HEK293T (cell line): Measurements from ENCODE around the gene ZKSCAN5.
"Not testable (repeated sequence)": the region's sequence is repeated elsewhere in the genome, so short reads cannot be mapped to it uniquely, and the experiment has no call there.

Experiments used
- CTCF ChIA-PET: fragments of 350-600 bp; formaldehyde crosslinking; extraction: SDS; loops from one replicate; lab custom pipeline; 2021; ENCODE audit warnings: antibody characterized with exemption, inconsistent platforms; lab: Yijun Ruan, JAX
- POLR2A ChIA-PET: fragments of 350-600 bp; formaldehyde crosslinking; extraction: SDS; loops from one replicate; lab custom pipeline; 2020; ENCODE audit warnings: antibody characterized with exemption, inconsistent platforms; lab: Yijun Ruan, JAX
- DNase-seq: peaks from one replicate; pipeline ENCODE4 v3.0.0; 2012; ENCODE audit warnings: mixed read lengths; ENCODE audit errors: extremely low spot score
- ARNT ChIP-seq: fragments of 450-650 bp; IDR thresholded peaks from 2 replicates; pipeline ENCODE4 v1.6.1; 2017; ENCODE audit warnings: mild to moderate bottlenecking
- BHLHE40 ChIP-seq: fragments of 450-650 bp; IDR thresholded peaks from 2 replicates; pipeline ENCODE4 v1.6.1; 2016; ENCODE audit warnings: mild to moderate bottlenecking, moderate library complexity, borderline replicate concordance
- CTBP1 ChIP-seq: fragments of 450-650 bp; IDR thresholded peaks from 2 replicates; pipeline ENCODE4 v1.6.1; 2016; ENCODE audit warnings: borderline replicate concordance
- ELF4 ChIP-seq: fragments of 450-650 bp; IDR thresholded peaks from 2 replicates; pipeline ENCODE4 v1.6.1; 2017; ENCODE audit warnings: antibody characterized with exemption
- FOXA1 ChIP-seq: fragments of 450-650 bp; IDR thresholded peaks from 2 replicates; pipeline ENCODE4 v1.6.1; 2016; ENCODE audit warnings: mild to moderate bottlenecking
- FOXK2 ChIP-seq: fragments of 450-650 bp; IDR thresholded peaks from 2 replicates; pipeline ENCODE4 v1.6.1; 2016; ENCODE audit warnings: mild to moderate bottlenecking
- FOXM1 ChIP-seq: fragments of 450-650 bp; IDR thresholded peaks from 2 replicates; pipeline ENCODE4 v1.6.1; 2017; ENCODE audit warnings: mild to moderate bottlenecking, borderline replicate concordance
- HDGF ChIP-seq: fragments of 450-650 bp; IDR thresholded peaks from 2 replicates; pipeline ENCODE4 v1.6.1; 2017; ENCODE audit warnings: antibody characterized with exemption, borderline replicate concordance
- L3MBTL2 ChIP-seq: fragments of 450-650 bp; conservative IDR thresholded peaks from 2 replicates; pipeline ENCODE4 v1.6.1; 2016; ENCODE audit warnings: mild to moderate bottlenecking
- LEF1 ChIP-seq: fragments of 450-650 bp; IDR thresholded peaks from 2 replicates; pipeline ENCODE4 v1.6.1; 2017; ENCODE audit warnings: mild to moderate bottlenecking, borderline replicate concordance
- NFRKB ChIP-seq: fragments of 450-650 bp; IDR thresholded peaks from 2 replicates; pipeline ENCODE4 v1.6.1; 2016; ENCODE audit warnings: mild to moderate bottlenecking, moderate library complexity
- PKNOX1 ChIP-seq: fragments of 450-650 bp; IDR thresholded peaks from 2 replicates; pipeline ENCODE4 v1.6.1; 2016
- SP1 ChIP-seq: fragments of 450-650 bp; IDR thresholded peaks from 2 replicates; pipeline ENCODE4 v1.6.1; 2017
- SUZ12 ChIP-seq: fragments of 450-650 bp; IDR thresholded peaks from 2 replicates; pipeline ENCODE4 v1.6.1; 2016; ENCODE audit warnings: mild to moderate bottlenecking
- TARDBP ChIP-seq: fragments of 450-650 bp; IDR thresholded peaks from 2 replicates; pipeline ENCODE4 v1.6.1; 2016
- ZNF384 ChIP-seq: fragments of 450-650 bp; IDR thresholded peaks from 2 replicates; pipeline ENCODE4 v1.6.1; 2016

The ZKSCAN5 gene

GRCh38 chr7:99560834-99561736 lies 56.6 kb downstream of the ZKSCAN5 start:
- POLR2A ChIA-PET, result no interaction called here
- DNase-seq, result no peak
- CTCF ChIA-PET, result no interaction called here
- TF ChIP-seq TARDBP (no peak), FOXM1 (no peak), PKNOX1 (no peak), LEF1 (no peak), SP1 (no peak), CTBP1 (no peak), ELF4 (no peak), NFRKB (no peak), FOXA1 (no peak), ARNT (no peak), FOXK2 (no peak), ZNF384 (no peak), HDGF (no peak), SUZ12 (no peak), BHLHE40 (no peak)

- ChIA-PET POLR2A (no interaction called here), CTCF (no interaction called here)
- TF ChIP-seq CTBP1 (no peak), FOXM1 (no peak), HDGF (no peak), NFRKB (no peak), ELF4 (no peak), SP1 (no peak), LEF1 (no peak), FOXK2 (no peak), ARNT (no peak)
These were observed 57.2 kb downstream of the ZKSCAN5 start for GRCh38 chr7:99561737-99562051.

DNA sequence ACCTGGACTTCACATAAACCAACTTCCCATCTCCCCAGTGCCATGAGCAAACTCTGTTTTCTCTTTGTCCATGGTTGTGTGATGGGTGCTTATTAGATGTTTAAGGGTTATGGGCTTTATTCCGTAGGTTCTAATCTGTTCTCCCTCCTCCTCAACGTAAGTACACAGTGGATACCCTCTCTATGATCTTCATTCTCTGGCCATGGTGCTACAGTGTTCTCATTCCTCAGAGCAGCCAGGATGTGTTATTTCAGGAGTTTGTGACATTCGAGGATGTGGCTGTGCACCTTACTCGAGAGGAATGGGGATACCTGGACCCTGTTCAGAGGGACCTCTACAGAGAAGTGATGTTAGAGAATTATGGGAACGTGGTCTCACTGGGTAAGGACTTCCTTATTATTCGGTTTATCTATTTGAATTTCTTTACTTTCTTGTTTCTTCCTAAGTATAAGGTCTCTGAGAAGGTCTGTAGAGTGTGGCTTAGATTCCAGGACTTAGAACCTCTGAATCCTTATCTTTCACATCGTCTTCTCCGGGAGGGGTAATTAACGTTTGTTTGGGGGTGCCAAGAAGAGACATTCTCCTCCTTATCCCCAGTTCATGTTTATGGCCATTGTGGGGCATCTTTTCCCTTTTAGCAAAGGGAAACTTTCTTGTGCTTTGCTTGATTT lies 57.8 kb downstream of the ZKSCAN5 start:
- no peak for DNase-seq
- TF ChIP-seq TARDBP (no peak), PKNOX1 (no peak), L3MBTL2 (no peak), ELF4 (no peak), SP1 (no peak), ARNT (no peak), HDGF (no peak), CTBP1 (no peak)
- ChIA-PET POLR2A (no interaction called here), CTCF (no interaction called here)

More at GRCh38 chr7:99561737-99562051, 57.2 kb downstream of the ZKSCAN5 start:
- no peak for DNase-seq

DNA sequence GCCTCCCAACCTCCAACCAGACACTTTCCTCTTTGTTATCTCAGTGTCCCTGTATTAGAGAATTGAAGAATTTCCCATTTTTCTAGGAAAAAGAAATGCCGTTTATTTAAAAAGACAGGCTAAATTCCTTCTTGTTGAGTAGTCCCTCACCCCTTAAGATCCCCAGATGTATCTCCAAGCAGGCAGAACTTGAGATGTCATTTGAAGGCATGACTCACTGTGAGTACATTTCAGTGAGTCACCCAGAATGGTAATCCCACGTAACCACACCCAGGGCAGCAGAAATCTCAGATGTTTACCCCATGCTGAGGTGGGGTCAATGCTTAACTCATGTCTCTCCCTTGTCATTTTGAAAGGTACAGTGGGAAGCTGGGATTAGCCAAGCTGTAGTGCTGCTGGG lies 58.4 kb downstream of the ZKSCAN5 start:
- ChIA-PET POLR2A (no interaction called here), CTCF (no interaction called here)
- DNase-seq, result no peak
- TF ChIP-seq CTBP1 (no peak), PKNOX1 (no peak), L3MBTL2 (no peak), FOXM1 (no peak), NFRKB (no peak), SUZ12 (no peak), ELF4 (no peak), HDGF (no peak), FOXA1 (no peak), LEF1 (no peak), TARDBP (no peak), BHLHE40 (no peak), ARNT (no peak)

GRCh38 chr7:99563650-99564049 lies 59.2 kb downstream of the ZKSCAN5 start:
- ChIA-PET POLR2A (no interaction called here), CTCF (no interaction called here)
- DNase-seq, result no peak
- no peak for TF ChIP-seq BHLHE40
- no peak for TF ChIP-seq TARDBP
- TF ChIP-seq SP1, result no peak
- TF ChIP-seq FOXM1, result no peak
- TF ChIP-seq SUZ12, result no peak
- no peak for TF ChIP-seq NFRKB
- TF ChIP-seq CTBP1, result no peak
- TF ChIP-seq FOXK2, result no peak
- TF ChIP-seq ARNT, result no peak
- no peak for TF ChIP-seq LEF1
- TF ChIP-seq PKNOX1, result no peak
- no peak for TF ChIP-seq L3MBTL2
- no peak for TF ChIP-seq FOXA1
- TF ChIP-seq ZNF384, result no peak

- CTCF ChIA-PET, POLR2A ChIA-PET: not testable (repeated sequence)
These were observed 64.3 kb downstream of the ZKSCAN5 start for GRCh38 chr7:99568770-99569169.

More at GRCh38 chr7:99568770-99569169, 64.3 kb downstream of the ZKSCAN5 start:
- DNase-seq, result not testable (repeated sequence)
